ENCODE results near the gene ENHO.
"Not testable (repeated sequence)": the region's sequence is repeated elsewhere in the genome, so short reads cannot be mapped to it uniquely, and the experiment has no call there.

The ENHO gene

DNA sequence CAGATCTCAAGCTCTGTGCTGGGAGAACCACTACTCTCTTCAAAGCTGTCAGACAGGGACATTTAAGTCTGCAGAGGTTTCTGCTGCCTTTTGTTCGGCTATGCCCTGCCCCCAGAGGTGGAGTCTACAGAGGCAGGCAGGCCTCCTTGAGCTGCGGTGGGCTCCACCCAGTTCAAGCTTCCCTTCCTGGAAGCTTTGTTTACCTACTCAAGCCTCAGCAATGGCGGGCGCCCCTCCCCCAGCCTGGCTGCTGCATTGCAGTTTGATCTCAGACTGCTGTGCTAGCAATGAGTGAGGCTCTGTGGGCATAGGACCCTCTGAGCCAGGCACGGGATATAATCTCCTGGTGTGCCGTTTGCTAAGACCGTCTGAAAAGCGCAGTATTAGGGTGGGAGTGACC is 9.3 kb upstream of the ENHO start:
- not testable (repeated sequence) for DNase-seq (ENCODE audit: low read depth in 2 of 2)

DNA sequence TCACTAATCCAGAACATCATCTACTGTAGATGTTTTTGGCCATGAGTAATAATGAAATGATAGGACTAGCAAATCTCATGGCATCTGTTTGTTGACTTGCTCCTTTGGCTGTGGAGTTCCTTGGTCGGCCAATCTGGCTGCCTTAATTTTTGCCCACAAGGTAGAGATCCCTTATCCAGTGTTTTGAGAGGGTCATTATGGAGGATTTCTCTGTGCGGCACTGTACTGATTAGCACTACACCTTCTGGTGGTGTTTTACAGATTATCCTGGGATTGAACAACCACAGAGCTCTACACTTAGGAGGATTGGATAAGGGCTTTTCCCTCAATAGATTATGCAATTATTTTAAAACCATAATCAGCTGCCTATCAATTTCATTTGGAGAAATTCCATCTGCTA is 3.2 kb upstream of the ENHO start:
- no peak for DNase-seq (ENCODE audit: low read depth in 2 of 2)

- no peak for DNase-seq (ENCODE audit: low read depth in 2 of 2)
Observed at GRCh38 chr9:34524349-34524748, 1.6 kb upstream of the ENHO start.

DNA sequence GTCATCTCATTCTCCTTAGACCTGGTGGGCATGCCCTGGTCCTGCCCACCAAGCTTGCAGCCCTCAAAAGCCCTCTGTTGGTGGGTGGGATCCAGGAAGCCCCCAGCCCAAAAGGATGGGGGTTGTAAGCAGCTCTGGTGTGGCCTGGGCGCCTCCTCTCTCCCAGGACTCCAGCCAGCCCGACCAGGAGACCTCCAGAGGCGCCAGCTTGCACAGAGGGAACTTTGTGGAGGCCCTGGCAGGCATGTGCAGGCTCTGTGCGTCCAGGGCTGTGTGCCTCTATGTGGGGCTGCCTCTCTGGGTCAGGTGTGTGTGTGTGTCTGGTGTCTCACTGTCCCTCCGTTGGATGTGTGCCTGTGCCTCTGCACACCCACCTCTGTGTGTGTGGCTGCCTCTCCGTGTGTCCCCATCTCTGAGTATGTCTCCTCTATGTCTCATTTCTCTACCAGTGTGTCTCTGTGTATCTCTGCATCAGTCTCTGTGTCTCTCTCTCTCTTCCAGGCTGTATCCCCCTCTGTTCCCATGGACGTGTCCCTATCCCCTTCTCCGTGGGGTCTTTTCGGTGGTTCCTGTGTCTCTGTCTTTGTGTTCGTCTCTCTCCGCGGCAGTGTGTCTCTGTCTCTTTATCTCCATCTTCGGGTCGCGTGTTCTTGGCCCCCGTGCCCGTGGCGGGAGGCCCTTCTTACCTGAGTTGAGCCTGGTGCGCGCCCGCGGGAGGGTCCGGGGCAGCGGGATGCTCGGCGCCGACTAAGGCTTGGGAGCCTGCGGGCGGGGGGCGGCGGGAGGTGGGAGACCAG is 501 bp downstream of the ENHO start:
- DNase-seq (ENCODE audit: low read depth in 2 of 2) = no peak

- DNase-seq (ENCODE audit: low read depth in 2 of 2) = no peak
Observed at GRCh38 chr9:34521406-34522045, 1.3 kb downstream of the ENHO start.

GRCh38 chr9:34520505-34521385 is 2.0 kb downstream of the ENHO start:
- no peak for DNase-seq (ENCODE audit: low read depth in 2 of 2)

- no peak for DNase-seq (ENCODE audit: low read depth in 2 of 2)
Observed at GRCh38 chr9:34520096-34520495, 2.7 kb downstream of the ENHO start.

GRCh38 chr9:34519321-34520020 is 3.3 kb downstream of the ENHO start:
- DNase-seq (ENCODE audit: low read depth in 2 of 2) = no peak

DNA sequence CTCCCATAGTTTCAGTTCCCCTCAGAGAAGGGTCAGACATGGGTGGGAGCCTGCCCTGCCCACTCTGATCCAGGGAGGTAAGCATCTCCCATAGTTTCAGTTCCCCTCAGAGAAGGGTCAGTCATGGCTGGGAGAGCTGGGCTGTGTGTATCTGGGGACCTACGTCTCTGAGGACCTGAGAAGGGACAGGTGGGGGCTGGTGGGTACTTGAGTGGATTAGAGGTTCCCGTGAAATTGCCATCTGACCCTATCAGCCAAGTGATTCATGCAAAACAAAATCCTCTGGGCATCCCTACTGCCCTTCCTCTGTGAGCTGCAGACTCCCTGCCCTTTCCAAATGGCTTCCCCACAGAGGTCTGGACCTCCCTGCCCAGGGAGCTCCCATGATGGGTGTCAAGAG is 3.9 kb downstream of the ENHO start:
- DNase-seq (ENCODE audit: low read depth in 2 of 2) = no peak

GRCh38 chr9:34518110-34518616 is 4.6 kb downstream of the ENHO start:
- no peak for DNase-seq (ENCODE audit: low read depth in 2 of 2)

DNA sequence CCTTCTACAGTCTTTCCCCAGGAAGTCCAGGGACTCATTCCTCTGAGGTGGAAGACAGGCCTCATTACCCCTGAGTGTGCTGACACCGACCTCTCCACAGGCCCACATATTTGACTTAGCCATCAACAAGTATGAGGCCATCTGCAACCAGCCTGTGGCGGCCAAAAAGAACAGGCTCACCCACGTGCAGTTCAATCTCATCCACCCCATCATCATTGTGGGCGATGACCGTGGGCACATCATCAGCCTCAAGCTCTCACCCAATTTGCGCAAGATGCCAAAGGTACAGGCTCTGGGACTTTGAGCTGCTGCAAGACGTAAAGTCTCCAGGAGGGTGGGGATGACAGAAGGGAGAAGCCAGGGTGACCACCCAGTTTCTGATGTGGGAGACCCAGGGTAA is 5.6 kb downstream of the ENHO start:
- DNase-seq (ENCODE audit: low read depth in 2 of 2) = no peak

GRCh38 chr9:34515959-34516358 is 6.8 kb downstream of the ENHO start:
- no peak for DNase-seq (ENCODE audit: low read depth in 2 of 2)

GRCh38 chr9:34514816-34515215 is 8.0 kb downstream of the ENHO start:
- no peak for DNase-seq (ENCODE audit: low read depth in 2 of 2)

- no peak for DNase-seq (ENCODE audit: low read depth in 2 of 2)
Observed at GRCh38 chr9:34514401-34514800, 8.4 kb downstream of the ENHO start.

- DNase-seq (ENCODE audit: low read depth in 2 of 2) = no peak
Observed at GRCh38 chr9:34513567-34514214, 9.1 kb downstream of the ENHO start.

- no peak for DNase-seq (ENCODE audit: low read depth in 2 of 2)
Observed at GRCh38 chr9:34512131-34513078, 10.4 kb downstream of the ENHO start.

DNA sequence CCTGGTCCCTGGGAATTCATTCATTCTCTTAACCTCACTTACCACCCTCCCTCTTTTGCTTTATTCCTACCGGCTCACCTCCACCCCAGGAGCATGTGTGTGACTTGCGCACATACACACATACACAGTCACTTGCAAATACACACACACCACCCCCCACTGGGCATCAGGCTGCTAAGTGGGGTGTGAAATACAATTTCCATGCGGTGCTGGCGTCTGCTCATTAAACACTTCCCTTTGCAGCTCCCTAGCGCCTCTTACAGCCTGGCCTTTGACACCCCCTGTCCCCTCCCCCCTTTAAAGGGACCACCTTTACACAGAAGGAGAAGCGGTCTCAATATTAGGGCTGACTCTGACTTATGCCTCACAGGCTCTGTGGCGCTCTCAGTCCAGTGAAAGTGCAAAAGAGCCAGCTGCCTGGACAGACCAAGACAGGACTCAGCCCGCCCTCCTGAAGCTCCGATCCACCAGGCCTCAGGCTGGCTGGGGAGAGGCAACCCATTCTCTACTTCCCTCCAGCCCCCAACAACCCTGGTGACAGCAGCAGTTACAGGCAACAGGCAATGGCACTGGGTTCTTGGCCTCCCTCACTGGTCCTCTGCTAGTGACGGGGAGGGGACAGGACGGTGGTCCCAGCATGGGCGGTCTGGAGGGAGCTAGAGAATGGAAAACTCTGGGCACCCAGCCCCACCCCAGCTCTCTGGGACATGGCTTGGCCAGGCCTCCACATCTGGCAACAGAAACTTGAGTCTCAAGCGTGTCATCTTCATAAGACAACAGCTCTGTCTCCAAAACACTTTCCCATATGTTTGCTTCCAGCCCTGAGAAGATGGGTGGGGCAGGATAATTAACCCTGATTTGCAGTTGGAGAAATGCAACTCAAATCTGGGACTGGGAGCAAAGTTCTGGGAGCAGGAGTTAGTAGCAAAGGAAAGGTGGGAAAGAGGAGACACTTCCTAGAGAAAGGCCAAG is 12.0 kb downstream of the ENHO start:
- no peak for DNase-seq (ENCODE audit: low read depth in 2 of 2)

DNA sequence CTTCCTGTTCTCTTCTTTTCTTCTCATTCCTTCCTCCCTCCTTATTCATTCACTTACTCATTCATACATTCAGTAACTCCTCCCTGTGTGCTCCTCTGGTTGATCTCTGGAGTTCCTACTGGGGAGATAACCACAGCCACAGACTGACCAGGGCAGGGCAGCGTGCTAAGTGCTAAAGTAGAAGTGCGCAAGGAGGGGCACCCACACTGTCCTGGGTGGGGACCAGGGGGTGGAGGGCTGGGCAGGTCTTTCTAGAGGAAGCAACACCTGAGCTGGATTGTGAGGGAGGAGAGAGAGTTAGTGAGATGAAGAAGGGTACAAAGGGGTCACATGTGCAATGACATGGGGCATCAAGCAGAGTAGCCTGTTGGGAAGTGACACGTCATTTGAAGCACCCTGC is 13.8 kb downstream of the ENHO start:
- DNase-seq (ENCODE audit: low read depth in 2 of 2) = no peak

GRCh38 chr9:34508463-34508862 is 14.3 kb downstream of the ENHO start:
- DNase-seq (ENCODE audit: low read depth in 2 of 2) = no peak
